GM23338 (cell line): ENCODE results near the gene REX1BD. TPM values are rescaled to one million over a fixed set of nuclear protein-coding genes. Genes with fewer than 3 reads are reported as not detected.

Experiments used
- ATAC-seq: fragments of 200-7000 bp; cut with Tn5 transposase; 3 replicates; pipeline ENCODE4 v1.9.1; 2020
- DNase-seq: peaks from one replicate; pipeline ENCODE4 v3.0.0-alpha.2; 2015; ENCODE audit warnings: low spot score
- H2AFZ ChIP-seq: fragments of 200-600 bp; sonication (generic); 2 replicates; pipeline ENCODE4 v1.8.0; 2016; ENCODE audit warnings: antibody characterized with exemption, mild to moderate bottlenecking, moderate library complexity
- H3F3A ChIP-seq: fragments of 200-600 bp; sonication (generic); replicated peaks from 2 replicates; pipeline ENCODE4 v1.8.0; 2017; ENCODE audit warnings: antibody characterized with exemption, mixed run types, low read depth
- H3K27ac ChIP-seq: fragments of 200-600 bp; sonication (generic); 2 replicates; pipeline ENCODE4 v1.6.1; 2016; ENCODE audit warnings: low read depth
- H3K27me3 ChIP-seq: fragments of 200-600 bp; sonication (generic); 2 replicates; pipeline ENCODE4 v1.8.0; 2016; ENCODE audit warnings: mild to moderate bottlenecking, mixed run types, moderate library complexity; ENCODE audit not compliant: insufficient read depth
- H3K36me3 ChIP-seq: fragments of 200-600 bp; sonication (generic); 2 replicates; pipeline ENCODE4 v1.8.0; 2016; ENCODE audit warnings: mild to moderate bottlenecking; ENCODE audit not compliant: insufficient read depth
- H3K4me1 ChIP-seq: fragments of 200-600 bp; sonication (generic); 2 replicates; pipeline ENCODE4 v1.8.0; 2016; ENCODE audit warnings: mild to moderate bottlenecking, moderate library complexity; ENCODE audit not compliant: insufficient read depth
- H3K4me2 ChIP-seq: fragments of 200-600 bp; sonication (generic); 2 replicates; pipeline ENCODE4 v1.7.1; 2017; ENCODE audit warnings: mixed run types
- H3K4me3 ChIP-seq: fragments of 200-600 bp; sonication (generic); 2 replicates; pipeline ENCODE4 v1.6.1; 2016; ENCODE audit warnings: mixed run types
- H3K79me2 ChIP-seq: fragments of 200-600 bp; sonication (generic); replicated peaks from 2 replicates; pipeline ENCODE4 v1.8.0; 2017; ENCODE audit warnings: mild to moderate bottlenecking; ENCODE audit not compliant: insufficient read depth
- H3K9me2 ChIP-seq: fragments of 200-600 bp; sonication (generic); 2 replicates; pipeline ENCODE4 v1.8.0; 2017; ENCODE audit not compliant: insufficient read depth
- H4K20me1 ChIP-seq: fragments of 200-600 bp; sonication (generic); replicated peaks from 2 replicates; pipeline ENCODE4 v1.8.0; 2017; ENCODE audit warnings: mild to moderate bottlenecking; ENCODE audit not compliant: insufficient read depth
- H3K27ac Mint-ChIP-seq: 2 replicates; pipeline ENCODE4 v1.8.0; 2020; ENCODE audit warnings: inconsistent platforms, mild to moderate bottlenecking, moderate library complexity, mixed read lengths
- H3K27me3 Mint-ChIP-seq: 3 replicates; pipeline ENCODE4 v1.8.0; 2022; ENCODE audit warnings: low read depth, mild to moderate bottlenecking, moderate library complexity, mixed read lengths, inconsistent platforms; ENCODE audit not compliant: insufficient read depth, poor library complexity
- H3K36me3 Mint-ChIP-seq: 3 replicates; pipeline ENCODE4 v1.8.0; 2021; ENCODE audit warnings: low read depth, mild to moderate bottlenecking, inconsistent platforms, moderate library complexity, mixed read lengths
- H3K4me1 Mint-ChIP-seq: 3 replicates; pipeline ENCODE4 v1.8.0; 2020; ENCODE audit warnings: mild to moderate bottlenecking, inconsistent platforms, mixed read lengths
- H3K4me3 Mint-ChIP-seq: 3 replicates; pipeline ENCODE4 v1.8.0; 2021; ENCODE audit warnings: moderate library complexity, mild to moderate bottlenecking, inconsistent platforms, mixed read lengths
- H3K9me3 Mint-ChIP-seq: 3 replicates; pipeline ENCODE4 v1.8.0; 2020; ENCODE audit warnings: moderate library complexity, mild to moderate bottlenecking, inconsistent platforms, mixed read lengths
- CREB1 ChIP-seq: fragments of 250-450 bp; sonication (Bioruptor Pico); IDR thresholded peaks from 2 replicates; pipeline ENCODE4 v1.5.0; 2020; ENCODE audit warnings: low read depth, mild to moderate bottlenecking, moderate library complexity
- ETS1 ChIP-seq: IDR thresholded peaks from 2 replicates; pipeline ENCODE4 v1.6.1; 2016; ENCODE audit warnings: antibody characterized with exemption
- EZH2 ChIP-seq: fragments of 200-600 bp; sonication (generic); IDR thresholded peaks from one replicate; pipeline ENCODE4 v1.8.0; 2017; ENCODE audit warnings: antibody characterized with exemption, mild to moderate bottlenecking, low read depth; ENCODE audit not compliant: unreplicated experiment
- EZH2phosphoT487 ChIP-seq: fragments of 200-600 bp; sonication (generic); IDR thresholded peaks from one replicate; pipeline ENCODE4 v1.8.1; 2018; ENCODE audit warnings: antibody characterized with exemption; ENCODE audit not compliant: unreplicated experiment
- JUNB ChIP-seq: IDR thresholded peaks from one replicate; pipeline ENCODE4 v1.6.1; 2016; ENCODE audit warnings: antibody characterized with exemption; ENCODE audit not compliant: unreplicated experiment
- NANOG ChIP-seq: IDR thresholded peaks from 2 replicates; pipeline ENCODE4 v1.6.1; 2016; ENCODE audit warnings: antibody characterized with exemption, borderline replicate concordance
- POLR2AphosphoS5 ChIP-seq: IDR thresholded peaks from 2 replicates; pipeline ENCODE4 v1.6.1; 2016; ENCODE audit warnings: antibody characterized with exemption, low read depth
- STAT1 ChIP-seq: IDR thresholded peaks from one replicate; pipeline ENCODE4 v1.6.1; 2016; ENCODE audit warnings: antibody characterized with exemption; ENCODE audit not compliant: unreplicated experiment
- ZNF114 ChIP-seq: fragments of 250-450 bp; sonication (Bioruptor Pico); IDR thresholded peaks from 2 replicates; pipeline ENCODE4 v1.5.0; 2020; ENCODE audit warnings: mild to moderate bottlenecking, moderate library complexity
- ZNF331 ChIP-seq: fragments of 250-450 bp; sonication (Bioruptor Pico); IDR thresholded peaks from 2 replicates; pipeline ENCODE4 v1.5.0; 2020; ENCODE audit warnings: low read depth, mild to moderate bottlenecking, moderate library complexity
- polyA plus RNA-seq: library from polyadenylated mRNA; unstranded; fragments of >200 nt; fragmentation: Nextera tagmentation; extraction: Ambion mirVana; gene quantifications from 2 replicates; pipeline ENCODE4 v1.2.1, GENCODE V29; 2016
- total RNA-seq: library from RNA; depleted of rRNA; stranded (reverse); fragments of >200 nt; shearing (Covaris generic); gene quantifications from 2 replicates; pipeline ENCODE4 v1.2.3, GENCODE V29; 2014
- TF ChIP-seq, protein P1 (sequence below): fragments of 250-450 bp; sonication (Bioruptor Pico); IDR thresholded peaks from 2 replicates; pipeline ENCODE4 v1.5.0; 2020; ENCODE audit warnings: mild to moderate bottlenecking, moderate library complexity
- TF ChIP-seq, protein P2 (sequence below), 2 experiments: fragments of 200-600 bp in 1 of 2; sonication (generic) in 1 of 2; conservative IDR thresholded peaks; 2 replicates each; pipeline versions ENCODE4 v1.5.1 to v1.6.1; 2016 to 2017; ENCODE audit warnings: antibody characterized with exemption in 2 of 2, low read depth in 2 of 2, mild to moderate bottlenecking in 2 of 2, moderate library complexity in 1 of 2

The REX1BD gene
- total and polyA plus RNA-seq, 2 experiments from 2014 or later: 124 to 138 TPM

GRCh38 chr19:18558604-18559003, 30.0 kb upstream of the REX1BD start:
- H3K4me1 ChIP-seq: 0 out of 2 replicates have a peak, but pooled peaks cover 8% of the 10 kb centered on the region
- H3K9me2 ChIP-seq: no peaks in the 10 kb centered on the region
- peaks cover 7% of the 10 kb centered on the region for H4K20me1 ChIP-seq
- no peak for DNase-seq
- peaks cover 11% of the 10 kb centered on the region; the same call in 1 of the 2 replicates for H3F3A ChIP-seq
- H3K27ac ChIP-seq: peak overlapping the region; percentile 35
- H3K27me3 ChIP-seq: no peaks in the 10 kb centered on the region
- Mint-ChIP-seq H3K4me3 (peak overlapping the region; percentile 91), H3K4me1 (peaks cover 8% of the 10 kb centered on the region; the same call in 2 of the 3 replicates), H3K9me3 (no peaks in the 10 kb centered on the region), H3K36me3 (peaks cover 15% of the 10 kb centered on the region; the same call in 2 of the 3 replicates), H3K27ac (peak overlapping the region; percentile 64), H3K27me3 (peaks cover 10% of the 10 kb centered on the region)
- peak overlapping the region; percentile 94 for H3K4me2 ChIP-seq
- no peaks in the 10 kb centered on the region for H3K36me3 ChIP-seq
- no peak for ATAC-seq
- TF ChIP-seq STAT1 (no peak), POLR2AphosphoS5 (no peak), JUNB (no peak), EZH2 (no peak), ZNF114 (no peak)
- H3K79me2 ChIP-seq: peaks cover 33% of the 10 kb centered on the region
- peak overlapping the region; percentile 79 for H3K4me3 ChIP-seq
- H2AFZ ChIP-seq: no peak overlapping the region

GRCh38 chr19:18559685-18560084, 28.9 kb upstream of the REX1BD start:
- Histone ChIP-seq H2AFZ (no peak overlapping the region), H3K4me2 (no peak overlapping the region), H3K27me3 (no peaks in the 10 kb centered on the region), H3F3A (peaks cover 11% of the 10 kb centered on the region; the same call in 1 of the 2 replicates), H3K27ac (no peak overlapping the region), H3K36me3 (no peaks in the 10 kb centered on the region; the same call in 1 of the 2 replicates), H3K9me2 (no peaks in the 10 kb centered on the region), H3K4me1 (0 out of 2 replicates have a peak, but pooled peaks cover 8% of the 10 kb centered on the region), H4K20me1 (peaks cover 7% of the 10 kb centered on the region), H3K4me3 (no peak overlapping the region), H3K79me2 (peaks cover 33% of the 10 kb centered on the region)
- no peak for DNase-seq
- no peak overlapping the region for H3K4me3 Mint-ChIP-seq
- no peak overlapping the region for H3K27ac Mint-ChIP-seq
- H3K9me3 Mint-ChIP-seq: no peaks in the 10 kb centered on the region
- H3K36me3 Mint-ChIP-seq: peaks cover 22% of the 10 kb centered on the region; the same call in 2 of the 3 replicates
- peaks cover 8% of the 10 kb centered on the region; the same call in 2 of the 3 replicates for H3K4me1 Mint-ChIP-seq
- no peak for ATAC-seq
- peaks cover 6% of the 10 kb centered on the region for H3K27me3 Mint-ChIP-seq
- no peak for TF ChIP-seq POLR2AphosphoS5
- TF ChIP-seq, protein P1, sequence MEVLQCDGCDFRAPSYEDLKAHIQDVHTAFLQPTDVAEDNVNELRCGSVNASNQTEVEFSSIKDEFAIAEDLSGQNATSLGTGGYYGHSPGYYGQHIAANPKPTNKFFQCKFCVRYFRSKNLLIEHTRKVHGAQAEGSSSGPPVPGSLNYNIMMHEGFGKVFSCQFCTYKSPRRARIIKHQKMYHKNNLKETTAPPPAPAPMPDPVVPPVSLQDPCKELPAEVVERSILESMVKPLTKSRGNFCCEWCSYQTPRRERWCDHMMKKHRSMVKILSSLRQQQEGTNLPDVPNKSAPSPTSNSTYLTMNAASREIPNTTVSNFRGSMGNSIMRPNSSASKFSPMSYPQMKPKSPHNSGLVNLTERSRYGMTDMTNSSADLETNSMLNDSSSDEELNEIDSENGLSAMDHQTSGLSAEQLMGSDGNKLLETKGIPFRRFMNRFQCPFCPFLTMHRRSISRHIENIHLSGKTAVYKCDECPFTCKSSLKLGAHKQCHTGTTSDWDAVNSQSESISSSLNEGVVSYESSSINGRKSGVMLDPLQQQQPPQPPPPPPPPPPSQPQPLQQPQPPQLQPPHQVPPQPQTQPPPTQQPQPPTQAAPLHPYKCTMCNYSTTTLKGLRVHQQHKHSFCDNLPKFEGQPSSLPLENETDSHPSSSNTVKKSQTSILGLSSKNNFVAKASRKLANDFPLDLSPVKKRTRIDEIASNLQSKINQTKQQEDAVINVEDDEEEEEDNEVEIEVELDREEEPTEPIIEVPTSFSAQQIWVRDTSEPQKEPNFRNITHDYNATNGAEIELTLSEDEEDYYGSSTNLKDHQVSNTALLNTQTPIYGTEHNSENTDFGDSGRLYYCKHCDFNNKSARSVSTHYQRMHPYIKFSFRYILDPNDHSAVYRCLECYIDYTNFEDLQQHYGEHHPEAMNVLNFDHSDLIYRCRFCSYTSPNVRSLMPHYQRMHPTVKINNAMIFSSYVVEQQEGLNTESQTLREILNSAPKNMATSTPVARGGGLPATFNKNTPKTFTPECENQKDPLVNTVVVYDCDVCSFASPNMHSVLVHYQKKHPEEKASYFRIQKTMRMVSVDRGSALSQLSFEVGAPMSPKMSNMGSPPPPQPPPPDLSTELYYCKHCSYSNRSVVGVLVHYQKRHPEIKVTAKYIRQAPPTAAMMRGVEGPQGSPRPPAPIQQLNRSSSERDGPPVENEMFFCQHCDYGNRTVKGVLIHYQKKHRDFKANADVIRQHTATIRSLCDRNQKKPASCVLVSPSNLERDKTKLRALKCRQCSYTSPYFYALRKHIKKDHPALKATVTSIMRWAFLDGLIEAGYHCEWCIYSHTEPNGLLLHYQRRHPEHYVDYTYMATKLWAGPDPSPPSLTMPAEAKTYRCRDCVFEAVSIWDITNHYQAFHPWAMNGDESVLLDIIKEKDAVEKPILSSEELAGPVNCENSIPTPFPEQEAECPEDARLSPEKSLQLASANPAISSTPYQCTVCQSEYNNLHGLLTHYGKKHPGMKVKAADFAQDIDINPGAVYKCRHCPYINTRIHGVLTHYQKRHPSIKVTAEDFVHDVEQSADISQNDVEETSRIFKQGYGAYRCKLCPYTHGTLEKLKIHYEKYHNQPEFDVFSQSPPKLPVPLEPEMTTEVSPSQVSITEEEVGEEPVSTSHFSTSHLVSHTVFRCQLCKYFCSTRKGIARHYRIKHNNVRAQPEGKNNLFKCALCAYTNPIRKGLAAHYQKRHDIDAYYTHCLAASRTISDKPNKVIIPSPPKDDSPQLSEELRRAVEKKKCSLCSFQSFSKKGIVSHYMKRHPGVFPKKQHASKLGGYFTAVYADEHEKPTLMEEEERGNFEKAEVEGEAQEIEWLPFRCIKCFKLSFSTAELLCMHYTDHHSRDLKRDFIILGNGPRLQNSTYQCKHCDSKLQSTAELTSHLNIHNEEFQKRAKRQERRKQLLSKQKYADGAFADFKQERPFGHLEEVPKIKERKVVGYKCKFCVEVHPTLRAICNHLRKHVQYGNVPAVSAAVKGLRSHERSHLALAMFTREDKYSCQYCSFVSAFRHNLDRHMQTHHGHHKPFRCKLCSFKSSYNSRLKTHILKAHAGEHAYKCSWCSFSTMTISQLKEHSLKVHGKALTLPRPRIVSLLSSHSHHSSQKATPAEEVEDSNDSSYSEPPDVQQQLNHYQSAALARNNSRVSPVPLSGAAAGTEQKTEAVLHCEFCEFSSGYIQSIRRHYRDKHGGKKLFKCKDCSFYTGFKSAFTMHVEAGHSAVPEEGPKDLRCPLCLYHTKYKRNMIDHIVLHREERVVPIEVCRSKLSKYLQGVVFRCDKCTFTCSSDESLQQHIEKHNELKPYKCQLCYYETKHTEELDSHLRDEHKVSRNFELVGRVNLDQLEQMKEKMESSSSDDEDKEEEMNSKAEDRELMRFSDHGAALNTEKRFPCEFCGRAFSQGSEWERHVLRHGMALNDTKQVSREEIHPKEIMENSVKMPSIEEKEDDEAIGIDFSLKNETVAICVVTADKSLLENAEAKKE (CRISPR knock-in tag): no peak
- no peak for TF ChIP-seq EZH2phosphoT487
- no peak for TF ChIP-seq EZH2
- TF ChIP-seq JUNB: no peak
- no peak for TF ChIP-seq NANOG
- no peak for TF ChIP-seq ETS1
- TF ChIP-seq STAT1: no peak
- TF ChIP-seq ZNF331 (CRISPR knock-in tag): no peak
- TF ChIP-seq, protein P2, sequence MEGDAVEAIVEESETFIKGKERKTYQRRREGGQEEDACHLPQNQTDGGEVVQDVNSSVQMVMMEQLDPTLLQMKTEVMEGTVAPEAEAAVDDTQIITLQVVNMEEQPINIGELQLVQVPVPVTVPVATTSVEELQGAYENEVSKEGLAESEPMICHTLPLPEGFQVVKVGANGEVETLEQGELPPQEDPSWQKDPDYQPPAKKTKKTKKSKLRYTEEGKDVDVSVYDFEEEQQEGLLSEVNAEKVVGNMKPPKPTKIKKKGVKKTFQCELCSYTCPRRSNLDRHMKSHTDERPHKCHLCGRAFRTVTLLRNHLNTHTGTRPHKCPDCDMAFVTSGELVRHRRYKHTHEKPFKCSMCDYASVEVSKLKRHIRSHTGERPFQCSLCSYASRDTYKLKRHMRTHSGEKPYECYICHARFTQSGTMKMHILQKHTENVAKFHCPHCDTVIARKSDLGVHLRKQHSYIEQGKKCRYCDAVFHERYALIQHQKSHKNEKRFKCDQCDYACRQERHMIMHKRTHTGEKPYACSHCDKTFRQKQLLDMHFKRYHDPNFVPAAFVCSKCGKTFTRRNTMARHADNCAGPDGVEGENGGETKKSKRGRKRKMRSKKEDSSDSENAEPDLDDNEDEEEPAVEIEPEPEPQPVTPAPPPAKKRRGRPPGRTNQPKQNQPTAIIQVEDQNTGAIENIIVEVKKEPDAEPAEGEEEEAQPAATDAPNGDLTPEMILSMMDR (conservative IDR thresholded peaks at IDR 0.05; ENCODE audit: low read depth in 2 of 2): no peak
- no peak for TF ChIP-seq ZNF114
- TF ChIP-seq CREB1 (CRISPR knock-in tag): no peak
